Vagina (tissue), 2 donors: ENCODE data around the gene MFRP.

Source experiments
- POLR2A ChIP-seq, 2 donors: fragments of 450-650 bp; IDR thresholded peaks; one replicate each; pipeline ENCODE4 v1.6.1; 2017; ENCODE audit warnings: antibody characterized with exemption in 2 of 2, mild to moderate bottlenecking in 2 of 2, moderate library complexity in 2 of 2
- POLR2AphosphoS5 ChIP-seq, 2 donors: sonication (generic); formaldehyde crosslinking; IDR thresholded peaks; one replicate each; pipeline ENCODE4 v1.9.0; 2017; ENCODE audit warnings: antibody characterized with exemption in 2 of 2, mild to moderate bottlenecking in 2 of 2, low read depth in 1 of 2; ENCODE audit not compliant: insufficient read depth in 1 of 2
- TF ChIP-seq, protein P1 (sequence below), 3 experiments: fragments of 450-650 bp in 2 of 3; fragments of 200-600 bp in 1 of 3; sonication (generic) in 1 of 3; IDR thresholded peaks; one replicate each; pipeline ENCODE4 v1.5.1; 2017 to 2019; ENCODE audit warnings: antibody characterized with exemption in 3 of 3, mild to moderate bottlenecking in 2 of 3, moderate library complexity in 2 of 3

DNA sequence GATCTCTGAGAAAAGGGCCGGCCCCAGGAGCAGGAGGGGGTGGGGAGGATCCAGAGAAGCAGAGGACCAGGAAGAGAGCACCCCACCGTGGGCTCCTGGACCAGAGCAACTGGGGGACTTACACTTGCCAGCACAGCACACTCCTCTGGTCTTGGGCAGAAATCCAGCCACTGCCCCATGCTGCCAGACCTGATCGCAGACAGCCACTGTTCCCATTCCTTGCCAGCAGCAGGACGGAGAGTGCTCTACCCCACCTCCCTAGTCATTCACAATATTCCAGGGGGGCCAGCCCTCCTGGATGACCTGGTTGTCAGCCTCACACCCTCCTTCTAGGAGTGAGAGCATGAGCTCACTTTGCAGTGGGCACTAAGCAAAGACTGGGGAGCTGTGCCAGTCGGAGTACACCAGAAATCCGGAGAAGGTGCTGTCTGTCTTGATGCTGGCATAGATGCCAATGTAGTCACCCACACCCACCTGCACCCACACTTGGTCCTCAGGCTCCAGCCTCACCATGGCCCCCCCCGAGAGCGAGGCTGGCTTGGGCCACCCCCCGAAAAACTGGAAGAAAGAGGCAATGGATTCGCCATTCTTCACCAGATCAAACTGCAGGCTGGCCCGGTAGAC, 7.4 kb downstream of the MFRP start:
- TF ChIP-seq, protein P1, sequence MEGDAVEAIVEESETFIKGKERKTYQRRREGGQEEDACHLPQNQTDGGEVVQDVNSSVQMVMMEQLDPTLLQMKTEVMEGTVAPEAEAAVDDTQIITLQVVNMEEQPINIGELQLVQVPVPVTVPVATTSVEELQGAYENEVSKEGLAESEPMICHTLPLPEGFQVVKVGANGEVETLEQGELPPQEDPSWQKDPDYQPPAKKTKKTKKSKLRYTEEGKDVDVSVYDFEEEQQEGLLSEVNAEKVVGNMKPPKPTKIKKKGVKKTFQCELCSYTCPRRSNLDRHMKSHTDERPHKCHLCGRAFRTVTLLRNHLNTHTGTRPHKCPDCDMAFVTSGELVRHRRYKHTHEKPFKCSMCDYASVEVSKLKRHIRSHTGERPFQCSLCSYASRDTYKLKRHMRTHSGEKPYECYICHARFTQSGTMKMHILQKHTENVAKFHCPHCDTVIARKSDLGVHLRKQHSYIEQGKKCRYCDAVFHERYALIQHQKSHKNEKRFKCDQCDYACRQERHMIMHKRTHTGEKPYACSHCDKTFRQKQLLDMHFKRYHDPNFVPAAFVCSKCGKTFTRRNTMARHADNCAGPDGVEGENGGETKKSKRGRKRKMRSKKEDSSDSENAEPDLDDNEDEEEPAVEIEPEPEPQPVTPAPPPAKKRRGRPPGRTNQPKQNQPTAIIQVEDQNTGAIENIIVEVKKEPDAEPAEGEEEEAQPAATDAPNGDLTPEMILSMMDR (IDR thresholded peaks at IDR 0.05): no peak
- TF ChIP-seq POLR2AphosphoS5 (IDR thresholded peaks at IDR 0.05; ENCODE audit: insufficient read depth in 1 of 2, low read depth in 1 of 2) (no peak), POLR2A (IDR thresholded peaks at IDR 0.05) (no peak)
